AG04450 (cell line): ENCODE measurements around the gene EXOC7. TPM values are rescaled to one million over a fixed set of nuclear protein-coding genes. Genes with fewer than 3 reads are reported as not detected.

ENCODE experiments used
- CTCF ChIA-PET: fragments of 300-600, 350-600 bp; formaldehyde crosslinking; extraction: SDS; loops from one replicate; lab custom pipeline; 2022; ENCODE audit warnings: antibody characterized with exemption, inconsistent platforms; lab: Charles Lee
- POLR2A ChIA-PET: fragments of 350-600 bp; formaldehyde crosslinking; extraction: SDS; loops from one replicate; lab custom pipeline; 2021; ENCODE audit warnings: antibody characterized with exemption, inconsistent platforms; lab: Yijun Ruan, JAX
- DNase-seq: peaks from one replicate; pipeline ENCODE4 v3.0.0-alpha.2; 2011; ENCODE audit warnings: low read depth, low spot score
- H3K27ac ChIP-seq: one replicate; pipeline ENCODE4 v1.5.1; 2012; ENCODE audit warnings: low read depth, low read length, control low read depth
- H3K27me3 ChIP-seq: one replicate; pipeline ENCODE4 v1.6.0; 2012; ENCODE audit warnings: low read length; ENCODE audit not compliant: control insufficient read depth, insufficient read depth
- H3K4me3 ChIP-seq: 2 replicates; pipeline ENCODE4 v1.5.1; 2011; ENCODE audit warnings: mild to moderate bottlenecking, low read depth, low read length, control low read depth
- H3K9me3 ChIP-seq: 2 replicates; pipeline ENCODE4 v1.5.1; 2012; ENCODE audit warnings: low read length; ENCODE audit not compliant: control insufficient read depth, insufficient read depth
- CTCF ChIP-seq: IDR thresholded peaks from 2 replicates; pipeline ENCODE4 v1.5.1; 2011; ENCODE audit warnings: low read depth, low read length, control low read depth, inconsistent platforms
- polyA plus RNA-seq: library from polyadenylated mRNA; depleted of rRNA; stranded (reverse); fragments of >200 nt; gene quantifications from 2 replicates; pipeline ENCODE4 v1.2.3, GENCODE V29; 2011

EXOC7 gene
- polyA plus RNA-seq, 1 experiment: 97.6 TPM

- Histone ChIP-seq H3K27me3 (peaks cover 11% of the 10 kb centered on the region), H3K4me3 (no peak overlapping the region), H3K9me3 (no peaks in the 10 kb centered on the region), H3K27ac (no peak overlapping the region)
- DNase-seq: no peak
- ChIA-PET POLR2A (interaction anchor here (0.7 to 0.8 kb wide), 3 partner anchors 139 to 270 kb away, joined by 5 to 10 read pairs (median 10); no protein-coding TSS in a partner anchor), CTCF (interaction anchor here (0.7 to 7.5 kb wide), 4 partner anchors 9 to 156 kb away, joined by 3 to 92 read pairs (median 6); no protein-coding TSS in a partner anchor)
- no peak for TF ChIP-seq CTCF
Observed at GRCh38 chr17:76123749-76124581, 20.4 kb upstream of the EXOC7 start.

GRCh38 chr17:76123191-76123499 lies 19.6 kb upstream of the EXOC7 start:
- no peaks in the 10 kb centered on the region for H3K9me3 ChIP-seq
- H3K4me3 ChIP-seq: no peak overlapping the region
- ChIA-PET CTCF (interaction anchor here (0.5 to 7.5 kb wide), 6 partner anchors 10 to 175 kb away, joined by 3 to 92 read pairs (median 4); no protein-coding TSS in a partner anchor), POLR2A (interaction anchor here (0.7 to 0.8 kb wide), 3 partner anchors 140 to 269 kb away, joined by 5 to 10 read pairs (median 10); no protein-coding TSS in a partner anchor)
- H3K27ac ChIP-seq: no peak overlapping the region
- H3K27me3 ChIP-seq: peaks cover 8% of the 10 kb centered on the region
- TF ChIP-seq CTCF: no peak
- DNase-seq: no peak

GRCh38 chr17:76122431-76123190 lies 19.0 kb upstream of the EXOC7 start:
- H3K27me3 ChIP-seq: peaks cover 8% of the 10 kb centered on the region
- TF ChIP-seq CTCF: no peak

GRCh38 chr17:76121932-76122430 lies 18.4 kb upstream of the EXOC7 start:
- H3K27ac ChIP-seq: no peak overlapping the region
- H3K27me3 ChIP-seq: peaks cover 5% of the 10 kb centered on the region
- no peak for DNase-seq
- no peak overlapping the region for H3K4me3 ChIP-seq
- H3K9me3 ChIP-seq: no peaks in the 10 kb centered on the region
- CTCF ChIA-PET: interaction anchor here (0.6 to 7.5 kb wide), 16 partner anchors 10 to 339 kb away, joined by 3 to 92 read pairs (median 3); partner anchors contain the start of gene GALR2
- POLR2A ChIA-PET: interaction anchor here (1.0 kb wide), 1 partner anchor 157 kb away, joined by 3 read pairs; no protein-coding TSS in a partner anchor
- TF ChIP-seq CTCF: no peak

More at GRCh38 chr17:76122431-76123190, 19.0 kb upstream of the EXOC7 start:
- Histone ChIP-seq H3K4me3 (no peak overlapping the region), H3K9me3 (no peaks in the 10 kb centered on the region), H3K27ac (no peak overlapping the region)
- ChIA-PET CTCF (interaction anchor here (0.5 to 7.5 kb wide), 7 partner anchors 28 to 340 kb away, joined by 3 to 92 read pairs (median 4); no protein-coding TSS in a partner anchor), POLR2A (interaction anchor here (0.7 to 0.8 kb wide), 2 partner anchors 157 to 269 kb away, joined by 5 to 10 read pairs; no protein-coding TSS in a partner anchor)
- DNase-seq: no peak
